C4-2B (cell line): ENCODE results near the gene VRK3.

Experiments used
- CTCF ChIP-seq: fragments of 450-650 bp; conservative IDR thresholded peaks from 2 replicates; pipeline ENCODE4 v1.5.1; 2017; ENCODE audit warnings: mild to moderate bottlenecking
- ZFX ChIP-seq: fragments of 450-650 bp; IDR thresholded peaks from 2 replicates; pipeline ENCODE4 v1.6.1; 2017

GRCh38 chr19:50003810-50004419 lies 21.3 kb downstream of the VRK3 start:
- no peak for TF ChIP-seq CTCF
- no peak for TF ChIP-seq ZFX
